Measurements from ENCODE around the gene TMEM169. TPM values are rescaled to one million over a fixed set of nuclear protein-coding genes. Genes with fewer than 3 reads are reported as not detected.

Gene TMEM169
- total and polyA plus RNA-seq, 10 of the 15 experiments (the other 5 are each of a cell fraction or from before 2014, with no cell fraction given): 0.23 to 3.2 (median 2.3) TPM

DNA sequence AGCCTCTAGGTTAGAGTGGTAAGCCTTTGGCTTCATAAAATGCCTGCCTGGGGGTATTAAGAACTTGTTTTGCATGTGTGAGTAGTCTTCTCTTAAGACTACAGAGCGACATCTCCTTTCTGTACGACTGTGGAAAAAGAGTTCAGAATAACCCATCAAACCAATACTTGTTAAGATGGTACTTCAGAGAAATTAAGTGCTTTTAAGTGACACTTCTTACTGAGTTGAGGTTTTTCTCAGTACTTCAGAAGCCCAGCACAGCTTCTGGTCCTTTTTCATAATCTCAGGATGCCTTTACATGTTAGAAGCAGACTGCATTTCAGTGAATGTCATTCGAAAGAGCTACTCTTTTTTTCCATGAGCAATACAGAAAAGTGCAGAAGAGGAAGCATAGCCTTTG lies 38.3 kb downstream of the TMEM169 start:
- Histone ChIP-seq H3K79me2 (ENCODE audit: control insufficient read depth, insufficient read depth, low read length) (peaks cover 52% of the 10 kb centered on the region), H3K4me2 (ENCODE audit: control insufficient read depth, insufficient read depth) (no peak overlapping the region), H4K20me1 (ENCODE audit: control insufficient read depth, insufficient read depth) (no peaks in the 10 kb centered on the region), H3K4me1 (ENCODE audit: control insufficient read depth, insufficient read depth, low read length) (no peaks in the 10 kb centered on the region; the same call in 1 of the 2 replicates), H2AFZ (ENCODE audit: control insufficient read depth, low read depth, low read length) (no peak overlapping the region), H3K27me3 (replicated peaks in 1 of 2; ENCODE audit: control insufficient read depth in 2 of 2, insufficient read depth in 2 of 2, low read length in 1 of 2) (no peaks in the 10 kb centered on the region), H3K4me3 (no peak overlapping the region), H3K36me3 (ENCODE audit: control insufficient read depth in 2 of 2, insufficient read depth in 2 of 2, low read length in 1 of 2) (peaks cover 8 to 50% of the 10 kb centered on the region in 2 experiments), H3K27ac (ENCODE audit: control insufficient read depth, insufficient read depth) (no peak overlapping the region), H3K9me3 (replicated peaks; ENCODE audit: control insufficient read depth, insufficient read depth, low read length) (no peaks in the 10 kb centered on the region), H3K9ac (ENCODE audit: control insufficient read depth, insufficient read depth, low read length) (no peak overlapping the region)
- ChIA-PET SMC1A (ENCODE audit: uncharacterized antibody, unreplicated experiment) (interaction anchor here (0.8 to 2.0 kb wide), 7 partner anchors 10 to 86 kb away, joined by 3 to 9 read pairs (median 4); partner anchors contain the start of gene XRCC5), POLR2A (interaction anchor here (0.5 to 1.3 kb wide), 4 partner anchors 10 to 80 kb away, joined by 3 to 5 read pairs (median 3); no protein-coding TSS in a partner anchor), CTCF (interaction anchor here (3.2 to 4.8 kb wide), 2 partner anchors 10 to 21 kb away, joined by 18 to 19 read pairs; partner anchors contain the start of gene XRCC5), RAD21 (ENCODE audit: unreplicated experiment) (no interaction called here)
- FAIRE-seq (no peak), ATAC-seq (no peak), DNase-seq (ENCODE audit: low read depth, low spot score) (no peak)
- intact Hi-C loops (cut with micrococcal nuclease; ENCODE audit: unreplicated experiment) (loop anchor here (10.0 kb wide), 3 partner anchors 165 to 545 kb away; no protein-coding TSS in a partner anchor), in situ Hi-C loops (cut with MboI) (no loop called here)
- no TSS peak for BruUV-seq (replicated peaks)
- WGBS (ENCODE audit: insufficient coverage, insufficient replicate concordance, low lambda C conversion rate, missing lambda C conversion rate): 22% methylated on average over 3 of the region's 3 CpGs
- no peak for TF ChIP-seq NFYA (IDR thresholded peaks at IDR 0.05; ENCODE audit: borderline replicate concordance, low read depth, low read length)
- TF ChIP-seq, protein P1, sequence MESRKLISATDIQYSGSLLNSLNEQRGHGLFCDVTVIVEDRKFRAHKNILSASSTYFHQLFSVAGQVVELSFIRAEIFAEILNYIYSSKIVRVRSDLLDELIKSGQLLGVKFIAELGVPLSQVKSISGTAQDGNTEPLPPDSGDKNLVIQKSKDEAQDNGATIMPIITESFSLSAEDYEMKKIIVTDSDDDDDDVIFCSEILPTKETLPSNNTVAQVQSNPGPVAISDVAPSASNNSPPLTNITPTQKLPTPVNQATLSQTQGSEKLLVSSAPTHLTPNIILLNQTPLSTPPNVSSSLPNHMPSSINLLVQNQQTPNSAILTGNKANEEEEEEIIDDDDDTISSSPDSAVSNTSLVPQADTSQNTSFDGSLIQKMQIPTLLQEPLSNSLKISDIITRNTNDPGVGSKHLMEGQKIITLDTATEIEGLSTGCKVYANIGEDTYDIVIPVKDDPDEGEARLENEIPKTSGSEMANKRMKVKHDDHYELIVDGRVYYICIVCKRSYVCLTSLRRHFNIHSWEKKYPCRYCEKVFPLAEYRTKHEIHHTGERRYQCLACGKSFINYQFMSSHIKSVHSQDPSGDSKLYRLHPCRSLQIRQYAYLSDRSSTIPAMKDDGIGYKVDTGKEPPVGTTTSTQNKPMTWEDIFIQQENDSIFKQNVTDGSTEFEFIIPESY (IDR thresholded peaks at IDR 0.05): no peak
- TF ChIP-seq RUNX3 (IDR thresholded peaks at IDR 0.05; ENCODE audit: low read length): no peak
- TF ChIP-seq, protein P2, sequence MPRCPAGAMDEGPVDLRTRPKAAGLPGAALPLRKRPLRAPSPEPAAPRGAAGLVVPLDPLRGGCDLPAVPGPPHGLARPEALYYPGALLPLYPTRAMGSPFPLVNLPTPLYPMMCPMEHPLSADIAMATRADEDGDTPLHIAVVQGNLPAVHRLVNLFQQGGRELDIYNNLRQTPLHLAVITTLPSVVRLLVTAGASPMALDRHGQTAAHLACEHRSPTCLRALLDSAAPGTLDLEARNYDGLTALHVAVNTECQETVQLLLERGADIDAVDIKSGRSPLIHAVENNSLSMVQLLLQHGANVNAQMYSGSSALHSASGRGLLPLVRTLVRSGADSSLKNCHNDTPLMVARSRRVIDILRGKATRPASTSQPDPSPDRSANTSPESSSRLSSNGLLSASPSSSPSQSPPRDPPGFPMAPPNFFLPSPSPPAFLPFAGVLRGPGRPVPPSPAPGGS (IDR thresholded peaks at IDR 0.05; ENCODE audit: borderline replicate concordance, insufficient read depth, low read depth, low read length, poor library complexity, severe bottlenecking): no peak
- TF ChIP-seq, protein P3, sequence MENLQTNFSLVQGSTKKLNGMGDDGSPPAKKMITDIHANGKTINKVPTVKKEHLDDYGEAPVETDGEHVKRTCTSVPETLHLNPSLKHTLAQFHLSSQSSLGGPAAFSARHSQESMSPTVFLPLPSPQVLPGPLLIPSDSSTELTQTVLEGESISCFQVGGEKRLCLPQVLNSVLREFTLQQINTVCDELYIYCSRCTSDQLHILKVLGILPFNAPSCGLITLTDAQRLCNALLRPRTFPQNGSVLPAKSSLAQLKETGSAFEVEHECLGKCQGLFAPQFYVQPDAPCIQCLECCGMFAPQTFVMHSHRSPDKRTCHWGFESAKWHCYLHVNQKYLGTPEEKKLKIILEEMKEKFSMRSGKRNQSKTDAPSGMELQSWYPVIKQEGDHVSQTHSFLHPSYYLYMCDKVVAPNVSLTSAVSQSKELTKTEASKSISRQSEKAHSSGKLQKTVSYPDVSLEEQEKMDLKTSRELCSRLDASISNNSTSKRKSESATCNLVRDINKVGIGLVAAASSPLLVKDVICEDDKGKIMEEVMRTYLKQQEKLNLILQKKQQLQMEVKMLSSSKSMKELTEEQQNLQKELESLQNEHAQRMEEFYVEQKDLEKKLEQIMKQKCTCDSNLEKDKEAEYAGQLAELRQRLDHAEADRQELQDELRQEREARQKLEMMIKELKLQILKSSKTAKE (IDR thresholded peaks at IDR 0.05; ENCODE audit: low read depth, poor library complexity, severe bottlenecking): no peak
- no peak for TF ChIP-seq ZNF217 (IDR thresholded peaks at IDR 0.05)
- no peak for TF ChIP-seq MTA3 (IDR thresholded peaks at IDR 0.05; ENCODE audit: borderline replicate concordance, low read length)
- TF ChIP-seq, protein P4, sequence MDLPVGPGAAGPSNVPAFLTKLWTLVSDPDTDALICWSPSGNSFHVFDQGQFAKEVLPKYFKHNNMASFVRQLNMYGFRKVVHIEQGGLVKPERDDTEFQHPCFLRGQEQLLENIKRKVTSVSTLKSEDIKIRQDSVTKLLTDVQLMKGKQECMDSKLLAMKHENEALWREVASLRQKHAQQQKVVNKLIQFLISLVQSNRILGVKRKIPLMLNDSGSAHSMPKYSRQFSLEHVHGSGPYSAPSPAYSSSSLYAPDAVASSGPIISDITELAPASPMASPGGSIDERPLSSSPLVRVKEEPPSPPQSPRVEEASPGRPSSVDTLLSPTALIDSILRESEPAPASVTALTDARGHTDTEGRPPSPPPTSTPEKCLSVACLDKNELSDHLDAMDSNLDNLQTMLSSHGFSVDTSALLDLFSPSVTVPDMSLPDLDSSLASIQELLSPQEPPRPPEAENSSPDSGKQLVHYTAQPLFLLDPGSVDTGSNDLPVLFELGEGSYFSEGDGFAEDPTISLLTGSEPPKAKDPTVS (IDR thresholded peaks at IDR 0.05; ENCODE audit: low read depth, low read length): no peak
- no peak for TF ChIP-seq SUZ12 (IDR thresholded peaks at IDR 0.05; ENCODE audit: unreplicated experiment)
- TF ChIP-seq MXI1 (IDR thresholded peaks at IDR 0.05; ENCODE audit: low read depth, low read length): no peak
- TF ChIP-seq, protein P5, sequence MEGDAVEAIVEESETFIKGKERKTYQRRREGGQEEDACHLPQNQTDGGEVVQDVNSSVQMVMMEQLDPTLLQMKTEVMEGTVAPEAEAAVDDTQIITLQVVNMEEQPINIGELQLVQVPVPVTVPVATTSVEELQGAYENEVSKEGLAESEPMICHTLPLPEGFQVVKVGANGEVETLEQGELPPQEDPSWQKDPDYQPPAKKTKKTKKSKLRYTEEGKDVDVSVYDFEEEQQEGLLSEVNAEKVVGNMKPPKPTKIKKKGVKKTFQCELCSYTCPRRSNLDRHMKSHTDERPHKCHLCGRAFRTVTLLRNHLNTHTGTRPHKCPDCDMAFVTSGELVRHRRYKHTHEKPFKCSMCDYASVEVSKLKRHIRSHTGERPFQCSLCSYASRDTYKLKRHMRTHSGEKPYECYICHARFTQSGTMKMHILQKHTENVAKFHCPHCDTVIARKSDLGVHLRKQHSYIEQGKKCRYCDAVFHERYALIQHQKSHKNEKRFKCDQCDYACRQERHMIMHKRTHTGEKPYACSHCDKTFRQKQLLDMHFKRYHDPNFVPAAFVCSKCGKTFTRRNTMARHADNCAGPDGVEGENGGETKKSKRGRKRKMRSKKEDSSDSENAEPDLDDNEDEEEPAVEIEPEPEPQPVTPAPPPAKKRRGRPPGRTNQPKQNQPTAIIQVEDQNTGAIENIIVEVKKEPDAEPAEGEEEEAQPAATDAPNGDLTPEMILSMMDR (IDR thresholded peaks at IDR 0.05 in 2 of 3, conservative IDR thresholded peaks at IDR 0.05 in 1 of 3; ENCODE audit: control insufficient read depth in 2 of 3, extremely low read depth in 1 of 3, insufficient read depth in 1 of 3, low read depth in 3 of 3, low read length in 3 of 3): no peak
- TF ChIP-seq RAD51 (IDR thresholded peaks at IDR 0.05): no peak
- TF ChIP-seq ZNF622 (IDR thresholded peaks at IDR 0.05): no peak
- TF ChIP-seq BRCA1 (IDR thresholded peaks at IDR 0.05; ENCODE audit: low read depth, low read length): no peak
- TF ChIP-seq SIN3A (IDR thresholded peaks at IDR 0.05; ENCODE audit: low read depth, low read length): no peak
